Activated T-helper 9 cell treated with anti-CD3 and anti-CD28 coated beads, Interleukin-2, amount 50 U/mL, for 16 hours (primary cell): Measurements from ENCODE around the gene COL4A4.

Source experiments
- DNase-seq: peaks from one replicate; pipeline ENCODE4 v3.0.0-alpha.2; 2020; ENCODE audit warnings: low read depth

The COL4A4 gene

DNA sequence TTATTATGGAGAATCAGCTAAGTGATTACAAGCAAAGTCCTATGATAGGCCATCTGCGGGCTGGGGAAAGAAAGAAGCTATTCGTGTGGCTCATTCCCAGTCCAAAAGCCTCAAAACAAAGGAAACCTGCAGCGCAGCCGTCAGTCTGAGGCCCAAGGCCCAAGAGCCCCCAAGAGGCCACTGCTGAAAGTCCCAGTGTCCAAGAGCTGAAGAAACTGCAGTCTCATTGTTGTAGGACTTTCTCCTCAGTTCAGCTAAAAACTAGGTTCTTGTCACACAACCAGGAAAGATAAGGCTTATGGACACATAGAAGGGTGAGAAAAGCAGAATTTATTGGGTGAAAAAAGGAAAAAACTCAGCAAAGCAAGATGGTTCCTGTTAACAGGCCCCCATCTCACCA is 185.0 kb downstream of the COL4A4 start:
- DNase-seq: no peak

DNA sequence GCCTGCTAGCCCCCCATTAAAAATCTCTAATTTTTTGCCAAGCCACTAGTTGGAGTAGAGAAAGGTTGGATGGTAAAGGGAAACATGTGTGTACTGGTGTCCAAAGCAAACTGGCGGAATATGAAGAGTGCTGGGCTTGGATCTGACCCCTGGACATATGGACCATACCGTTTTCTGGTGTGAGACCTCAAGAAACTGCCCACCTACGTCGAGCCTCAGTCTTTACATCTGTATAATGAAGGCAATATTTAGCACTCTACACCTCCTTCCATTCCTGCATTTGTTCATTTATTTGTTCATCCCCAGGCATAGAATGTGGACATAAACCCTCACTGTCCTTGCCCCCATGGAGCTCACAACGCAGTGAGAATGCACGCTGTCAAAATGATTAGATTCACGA is 185.7 kb downstream of the COL4A4 start:
- no peak for DNase-seq

DNA sequence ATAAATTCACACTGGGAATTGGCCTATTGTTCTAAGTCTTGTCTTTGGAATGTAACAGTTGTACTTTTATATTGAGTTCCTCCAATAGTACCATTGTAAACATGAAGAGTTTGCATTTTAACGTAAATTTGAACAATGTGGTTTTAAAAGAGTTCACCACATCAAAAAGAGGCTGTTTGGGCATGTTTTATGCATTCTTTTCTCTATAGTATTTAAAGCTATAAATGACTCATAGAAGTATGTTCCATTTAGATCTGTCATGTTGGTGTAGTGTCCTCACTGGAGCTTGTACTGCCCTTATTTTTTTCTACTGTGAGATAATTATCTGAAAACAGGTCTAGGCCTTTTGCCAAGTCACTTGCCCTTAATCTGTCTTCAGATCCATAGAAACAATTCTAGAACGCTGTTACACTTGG is 186.2 kb downstream of the COL4A4 start:
- no peak for DNase-seq

DNA sequence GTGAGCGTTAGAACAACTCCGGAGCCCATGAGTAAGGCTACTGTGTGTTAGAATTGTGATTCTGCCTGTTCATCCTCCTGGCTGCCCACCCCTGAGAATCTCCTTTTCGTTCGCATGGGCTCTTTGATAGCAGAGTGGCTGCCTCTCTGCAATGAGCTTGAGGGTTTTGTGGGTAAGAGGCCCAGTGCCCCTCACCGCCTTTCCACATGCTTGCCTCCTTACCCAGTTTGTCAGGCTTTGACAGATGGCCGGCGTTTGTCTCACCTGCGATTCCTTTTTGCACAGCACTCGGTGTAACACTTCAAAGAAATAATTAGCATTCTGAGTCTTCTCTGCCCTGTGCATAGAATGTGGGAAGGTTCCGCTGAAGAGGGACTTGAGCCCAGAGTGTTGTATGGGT is 190.2 kb downstream of the COL4A4 start:
- DNase-seq: no peak

DNA sequence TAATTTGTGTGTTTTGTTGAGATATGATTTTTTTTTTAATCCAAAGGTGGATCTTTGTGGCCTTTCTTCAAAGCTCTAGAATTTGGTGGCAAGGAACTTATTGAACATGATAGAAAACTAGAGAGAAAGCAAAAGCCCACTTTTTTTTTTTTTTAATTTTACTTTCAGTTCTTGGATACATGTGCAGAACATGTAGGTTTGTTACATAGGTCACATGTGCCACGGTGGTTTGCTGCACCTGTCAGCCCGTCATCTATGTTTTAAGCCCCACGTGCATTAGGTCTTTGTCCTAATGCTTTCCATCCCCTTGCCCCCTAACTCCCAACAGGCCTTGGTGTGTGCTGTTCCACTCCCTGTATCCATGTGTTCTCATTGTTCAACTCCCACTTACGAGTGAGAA is 192.2 kb downstream of the COL4A4 start:
- DNase-seq: no peak

DNA sequence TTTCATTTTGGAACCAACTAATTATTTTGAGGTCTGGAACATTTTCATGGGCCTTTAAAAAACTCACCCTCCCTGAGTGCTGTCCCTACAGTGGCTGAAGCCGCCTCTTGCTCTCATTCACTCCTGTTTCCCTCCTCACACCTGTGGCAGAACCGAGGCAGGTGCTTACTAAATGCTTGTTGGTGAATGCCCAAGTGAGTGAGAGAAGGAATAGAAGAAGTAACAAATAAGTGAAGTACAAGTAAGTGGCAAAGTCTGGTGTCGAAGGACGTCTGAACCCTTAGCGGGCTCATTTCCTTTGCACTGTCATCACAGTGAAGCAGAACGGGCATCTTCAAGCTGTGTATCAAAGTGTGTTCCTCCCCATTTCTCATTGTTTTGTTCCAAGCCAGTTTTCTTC is 192.9 kb downstream of the COL4A4 start:
- DNase-seq: no peak

DNA sequence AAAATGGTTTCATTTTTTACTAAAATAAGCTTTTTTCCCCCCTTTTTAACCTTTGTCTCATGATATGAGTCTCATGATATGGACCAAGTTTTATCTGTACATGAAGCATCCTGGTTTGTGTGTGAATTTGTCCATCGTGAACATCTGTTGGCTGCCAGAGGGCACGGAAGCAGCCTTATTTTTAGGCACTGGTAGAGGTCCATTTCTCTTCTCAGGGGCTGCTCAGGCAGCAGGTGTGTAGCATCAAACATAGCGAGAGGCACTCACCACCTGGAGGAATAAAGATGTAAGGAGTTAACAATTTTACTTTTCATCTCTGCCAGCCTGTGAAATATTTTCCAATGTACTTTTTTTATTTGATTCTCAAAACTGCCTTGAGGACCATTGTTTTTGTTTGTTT is 193.6 kb downstream of the COL4A4 start:
- no peak for DNase-seq

DNA sequence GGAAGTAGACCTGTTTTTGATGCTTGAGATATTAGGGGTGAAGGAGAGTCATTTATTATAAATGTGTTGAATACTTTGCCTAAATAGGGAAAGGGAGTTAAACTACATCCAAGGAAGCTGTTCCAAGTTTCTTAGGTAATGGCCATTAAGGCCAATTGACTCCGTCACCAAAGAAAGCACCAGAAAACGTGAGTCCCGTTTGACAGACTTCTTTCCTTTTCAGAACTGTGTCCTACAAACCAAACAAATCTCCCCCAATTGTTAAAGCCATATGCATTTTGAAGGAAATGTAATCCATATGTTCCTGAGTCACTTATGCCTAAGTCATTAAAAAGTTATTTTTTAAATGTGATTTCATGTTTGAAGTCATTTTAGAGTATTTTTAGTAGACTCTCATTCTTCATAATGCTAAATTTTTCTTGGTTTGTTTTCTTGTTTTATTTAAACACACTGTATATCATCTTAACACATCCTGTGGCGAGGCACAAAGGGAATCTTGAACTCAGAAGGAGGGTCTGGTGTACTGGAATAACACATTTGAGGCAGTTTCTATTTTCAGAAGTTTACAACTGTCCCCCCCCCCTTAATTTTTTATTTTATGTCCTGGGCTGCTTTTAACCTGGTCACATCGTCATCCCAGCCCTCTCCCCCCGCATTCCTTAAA is 194.5 kb downstream of the COL4A4 start:
- no peak for DNase-seq

DNA sequence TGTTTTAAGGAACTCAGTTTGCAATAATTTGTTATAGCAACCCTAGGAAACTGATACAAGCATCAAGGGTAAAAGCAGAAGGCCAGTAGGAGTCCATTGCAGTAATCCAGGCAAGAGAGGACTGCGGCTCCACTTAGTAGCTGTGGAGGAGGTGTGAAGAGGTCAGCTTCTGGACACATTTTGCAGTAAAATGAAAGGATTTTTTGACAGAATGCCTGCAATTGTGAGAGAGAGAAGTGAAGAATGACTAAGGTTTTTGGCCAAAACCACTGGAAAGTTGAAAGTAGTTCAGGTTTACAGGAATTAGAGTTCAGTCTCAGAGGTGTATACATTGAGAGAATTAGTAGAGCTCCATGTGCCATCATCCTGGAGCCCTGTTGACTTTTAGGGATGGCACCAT is 198.6 kb downstream of the COL4A4 start:
- no peak for DNase-seq

DNA sequence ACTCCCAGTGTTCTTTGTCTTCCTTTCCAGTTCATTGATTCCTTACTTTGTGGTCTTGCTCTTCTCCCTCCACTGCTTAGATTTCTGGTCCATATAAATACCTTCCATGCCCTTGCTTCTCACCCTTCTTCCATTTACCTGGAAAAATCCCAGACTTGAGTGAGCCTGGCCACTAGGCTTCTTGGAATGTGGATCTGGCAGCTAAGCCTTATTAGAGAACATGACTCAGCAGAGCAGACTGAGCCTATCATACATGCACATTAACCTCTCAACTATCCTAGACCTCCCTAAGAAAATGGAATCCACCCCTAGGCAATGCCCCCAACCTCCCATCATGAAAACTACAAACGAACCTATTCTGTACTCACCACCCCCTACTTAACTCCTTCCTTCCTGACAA is 200.5 kb downstream of the COL4A4 start:
- DNase-seq: no peak

DNA sequence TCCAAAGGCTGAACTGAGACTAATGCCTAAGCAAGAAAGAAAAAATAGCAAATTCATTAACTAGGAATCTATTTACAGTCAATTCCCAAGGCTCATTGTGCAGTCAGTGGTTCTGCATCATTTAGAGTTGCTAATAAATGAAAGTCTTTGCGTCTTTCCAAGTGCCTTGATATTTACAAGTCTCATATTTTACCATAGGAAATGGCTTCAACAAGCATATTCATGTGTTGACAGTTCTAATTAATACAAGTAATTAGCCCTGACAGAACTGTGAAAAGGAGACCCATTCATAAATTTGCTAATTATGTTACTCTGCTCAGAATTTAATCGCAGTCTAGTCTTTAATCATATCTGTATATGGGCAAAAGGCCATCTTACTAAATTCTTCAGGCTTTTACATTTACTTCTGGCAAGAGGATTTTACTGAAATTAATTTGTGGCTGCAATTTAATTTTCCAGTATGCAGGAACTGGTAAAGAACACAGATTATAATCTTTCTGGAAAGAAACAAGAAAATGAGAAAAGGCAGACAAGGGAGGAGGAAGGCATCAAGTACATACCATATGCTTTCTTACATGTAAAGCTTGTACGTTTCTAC is 201.7 kb downstream of the COL4A4 start:
- no peak for DNase-seq

DNA sequence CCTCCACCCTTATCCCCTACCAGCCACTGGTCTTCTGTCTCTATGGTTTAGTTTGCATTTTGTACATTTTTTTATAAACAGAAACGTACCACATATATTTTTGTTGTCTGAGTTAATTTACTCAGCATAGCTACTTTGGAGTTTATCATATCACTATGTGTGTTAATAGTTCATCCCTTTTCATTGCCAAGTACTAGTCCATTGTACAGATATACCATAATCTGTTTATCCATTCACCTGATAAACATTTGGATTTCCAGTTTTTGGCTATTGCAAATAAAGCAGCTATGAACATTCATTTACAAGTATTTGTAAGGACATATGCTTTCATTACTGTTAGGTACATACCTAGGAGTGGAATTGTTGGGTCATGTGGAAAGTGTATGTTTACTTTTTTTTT is 204.6 kb downstream of the COL4A4 start:
- DNase-seq: no peak

DNA sequence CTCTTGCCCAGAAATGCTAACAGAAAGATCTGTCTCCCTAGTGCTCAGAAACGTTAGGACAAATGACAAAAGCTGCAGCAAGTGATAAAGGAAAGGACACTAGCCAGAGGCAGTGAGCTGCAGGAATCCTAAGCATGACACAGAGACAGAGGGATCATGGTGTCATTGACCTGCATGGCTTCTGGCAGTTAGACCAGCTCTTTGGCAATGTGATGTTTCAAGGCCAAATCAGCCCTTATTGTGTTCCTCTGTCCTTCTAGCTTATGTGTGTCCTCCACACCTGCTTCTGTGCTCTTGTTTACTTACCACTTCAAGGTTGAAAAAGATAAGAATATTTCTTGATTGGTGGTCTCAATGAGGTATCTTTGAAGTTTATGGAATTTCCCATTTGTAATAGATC is 207.3 kb downstream of the COL4A4 start:
- no peak for DNase-seq

DNA sequence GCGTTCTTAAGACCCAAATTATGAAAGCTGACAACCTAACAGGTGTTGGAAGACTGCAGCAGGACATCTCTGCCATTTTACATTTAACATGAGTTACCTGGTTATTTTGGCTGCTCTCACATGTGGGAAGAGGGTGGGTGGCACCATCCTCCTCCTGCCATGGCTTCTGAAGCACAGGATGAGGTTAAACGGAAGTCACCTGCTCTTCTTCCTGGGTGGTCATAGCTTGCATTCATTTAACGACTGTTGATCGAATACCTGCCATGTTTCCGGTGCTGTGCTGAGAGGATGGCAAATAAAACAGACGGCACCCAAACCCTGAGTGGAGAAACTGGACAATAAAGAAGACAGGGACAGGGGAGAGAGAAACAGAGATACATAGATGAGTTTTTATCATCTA is 210.2 kb downstream of the COL4A4 start:
- no peak for DNase-seq

DNA sequence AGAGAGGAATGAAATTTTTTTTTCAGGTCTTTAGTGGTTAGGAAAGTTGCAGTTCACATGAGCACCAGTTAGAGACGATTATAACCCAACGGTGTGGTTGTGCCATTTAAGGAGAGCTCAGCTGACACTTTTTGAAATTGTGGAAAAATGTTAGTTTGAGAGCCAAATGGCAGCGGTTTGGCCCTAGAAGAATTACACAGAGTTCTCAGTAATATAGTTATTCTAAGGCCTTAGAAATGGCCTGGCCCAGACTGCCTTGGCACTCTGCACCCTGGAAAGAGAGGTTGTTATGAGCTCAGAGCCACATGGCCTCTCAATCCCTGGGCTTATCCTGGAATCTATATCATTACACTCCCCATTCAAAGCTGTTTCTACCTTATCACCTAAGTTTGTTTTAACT is 210.8 kb downstream of the COL4A4 start:
- no peak for DNase-seq
